ENCODE data around the gene IFNAR1. TPM values are rescaled to one million over a fixed set of nuclear protein-coding genes. Genes with fewer than 3 reads are reported as not detected.
A peak's percentile ranks its signal among the peaks of the same experiment; 100 is the strongest.
"Not testable (repeated sequence)": the region's sequence is repeated elsewhere in the genome, so short reads cannot be mapped to it uniquely, and the experiment has no call there.

Gene IFNAR1
- total RNA-seq, 3 donors from 2014 or later: 30.2 to 44.8 (median 42.9) TPM

GRCh38 chr21:33357177-33357576, 32.4 kb downstream of the IFNAR1 start:
- Histone ChIP-seq H3K4me3 (no peak overlapping the region), H3K36me3 (peaks cover 7% of the 10 kb centered on the region), H3K27ac (no peak overlapping the region), H3K4me1 (no peaks in the 10 kb centered on the region), H3K9me3 (no peaks in the 10 kb centered on the region), H3K27me3 (no peaks in the 10 kb centered on the region)
- intact Hi-C loops (cut with DNase I; ENCODE audit: low total_unique reads): no loop called here
- DNase-seq (ENCODE audit: low spot score in 2 of 2): no peak
- no peak for TF ChIP-seq CTCF (IDR thresholded peaks at IDR 0.05)
- no peak for TF ChIP-seq POLR2A (IDR thresholded peaks at IDR 0.05)
- no peak for TF ChIP-seq POLR2AphosphoS5 (IDR thresholded peaks at IDR 0.05)

- Histone ChIP-seq H3K4me3 (no peak overlapping the region), H3K27me3 (no peaks in the 10 kb centered on the region), H3K27ac (peak overlapping the region in 1 of 2 donors; percentile 70), H3K36me3 (peaks cover 7% of the 10 kb centered on the region), H3K4me1 (no peaks in the 10 kb centered on the region), H3K9me3 (no peaks in the 10 kb centered on the region)
- TF ChIP-seq CTCF (IDR thresholded peaks at IDR 0.05) (no peak), POLR2A (IDR thresholded peaks at IDR 0.05) (no peak), POLR2AphosphoS5 (IDR thresholded peaks at IDR 0.05) (no peak)
- no peak for DNase-seq (ENCODE audit: low spot score in 2 of 2)
- intact Hi-C loops (cut with DNase I; ENCODE audit: low total_unique reads): no loop called here
These were observed 34.7 kb downstream of the IFNAR1 start for GRCh38 chr21:33359446-33359845.

- no peak for DNase-seq (ENCODE audit: low spot score in 2 of 2)
- intact Hi-C loops (cut with DNase I; ENCODE audit: low total_unique reads): no loop called here
- no peak for TF ChIP-seq CTCF (IDR thresholded peaks at IDR 0.05)
- TF ChIP-seq POLR2A (IDR thresholded peaks at IDR 0.05): no peak
- TF ChIP-seq POLR2AphosphoS5 (IDR thresholded peaks at IDR 0.05): no peak
- Histone ChIP-seq H3K4me3 (no peak overlapping the region), H3K9me3 (no peaks in the 10 kb centered on the region), H3K27ac (peak overlapping the region; percentile 50 to 70), H3K36me3 (no peaks in the 10 kb centered on the region), H3K27me3 (no peaks in the 10 kb centered on the region), H3K4me1 (no peaks in the 10 kb centered on the region)
These were observed 35.5 kb downstream of the IFNAR1 start for GRCh38 chr21:33360281-33360680.

GRCh38 chr21:33360881-33361602, 36.3 kb downstream of the IFNAR1 start:
- TF ChIP-seq CTCF (IDR thresholded peaks at IDR 0.05) (peak; percentile 71 to 80 (median 80)), POLR2A (IDR thresholded peaks at IDR 0.05) (no peak), POLR2AphosphoS5 (IDR thresholded peaks at IDR 0.05) (peak in 1 of 3 donors; percentile 17)
- peak overlapping the region; percentile 50 to 75 for H3K27ac ChIP-seq
- H3K4me1 ChIP-seq: no peaks in the 10 kb centered on the region
- peak; percentile 70 to 88 for DNase-seq (ENCODE audit: low spot score in 2 of 2)
- intact Hi-C loops (cut with DNase I; ENCODE audit: low total_unique reads): no loop called here
- no peaks in the 10 kb centered on the region for H3K27me3 ChIP-seq
- H3K9me3 ChIP-seq: no peaks in the 10 kb centered on the region
- no peaks in the 10 kb centered on the region for H3K36me3 ChIP-seq
- peak overlapping the region in 2 of 3 donors; percentile 39 to 45 for H3K4me3 ChIP-seq

GRCh38 chr21:33362044-33362555, 37.3 kb downstream of the IFNAR1 start:
- peak overlapping the region in 1 of 3 donors; percentile 39 for H3K4me3 ChIP-seq
- intact Hi-C loops (cut with DNase I; ENCODE audit: low total_unique reads): no loop called here

GRCh38 chr21:33363911-33364609, 39.3 kb downstream of the IFNAR1 start:
- H3K27me3 ChIP-seq; H3K4me3 ChIP-seq; intact Hi-C loops (cut with DNase I; ENCODE audit: low total_unique reads); DNase-seq (ENCODE audit: low spot score in 2 of 2); H3K4me1 ChIP-seq; H3K36me3 ChIP-seq; H3K27ac ChIP-seq: not testable (repeated sequence)
- peaks cover 6 to 23% of the 10 kb centered on the region in 2 donors for H3K9me3 ChIP-seq

More at GRCh38 chr21:33362044-33362555, 37.3 kb downstream of the IFNAR1 start:
- H3K27me3 ChIP-seq: no peaks in the 10 kb centered on the region
- no peaks in the 10 kb centered on the region for H3K4me1 ChIP-seq
- H3K27ac ChIP-seq: peak overlapping the region in 1 of 2 donors; percentile 29
- TF ChIP-seq POLR2AphosphoS5 (IDR thresholded peaks at IDR 0.05) (no peak), POLR2A (IDR thresholded peaks at IDR 0.05) (no peak), CTCF (IDR thresholded peaks at IDR 0.05) (no peak)
- DNase-seq (ENCODE audit: low spot score in 2 of 2): no peak
- H3K9me3 ChIP-seq: peaks cover under 1 to 8% of the 10 kb centered on the region in 2 donors
- no peaks in the 10 kb centered on the region for H3K36me3 ChIP-seq

Data from breast epithelium (tissue), 4 donors.